Ovary (tissue), 9 donors: ENCODE results near the gene CARMIL3. TPM values are rescaled to one million over a fixed set of nuclear protein-coding genes. Genes with fewer than 3 reads are reported as not detected.

Source experiments
- DNase-seq, 5 donors: peaks; one replicate each; pipeline ENCODE4 v3.0.0-alpha.2; 2019 to 2020
- H3K27ac ChIP-seq, 2 donors: fragments of 200-600 bp; one replicate each; pipeline versions ENCODE4 v1.5.1 to v1.8.0; 2019 to 2022
- H3K27me3 ChIP-seq: fragments of 200-600 bp; one replicate; pipeline ENCODE4 v1.8.0; 2022
- H3K36me3 ChIP-seq: fragments of 200-600 bp; sonication (generic); one replicate; pipeline ENCODE4 v1.5.1; 2019
- H3K4me1 ChIP-seq: one replicate; pipeline ENCODE4 v1.8.1; 2013; ENCODE audit warnings: mild to moderate bottlenecking, moderate library complexity; ENCODE audit not compliant: insufficient read depth
- H3K4me3 ChIP-seq: fragments of 200-600 bp; sonication (generic); one replicate; pipeline ENCODE4 v1.5.1; 2017
- H3K9me3 ChIP-seq, 2 donors: fragments of 200-600 bp in 1 of 2; sonication (generic) in 1 of 2; one replicate each; pipeline versions ENCODE4 v1.5.1 to v1.8.1; 2013 to 2019; ENCODE audit warnings: mild to moderate bottlenecking in 1 of 2, moderate library complexity in 1 of 2
- CTCF ChIP-seq, 3 donors: fragments of 450-650 bp in 2 of 3; fragments of 200-600 bp in 1 of 3; IDR thresholded peaks; one replicate each; pipeline versions ENCODE4 v1.5.1 to v1.8.0; 2016 to 2022; ENCODE audit warnings: antibody characterized with exemption in 3 of 3, mild to moderate bottlenecking in 1 of 3
- EP300 ChIP-seq: sonication (generic); formaldehyde crosslinking; IDR thresholded peaks from one replicate; pipeline ENCODE4 v1.6.1; 2017; ENCODE audit warnings: antibody characterized with exemption
- POLR2A ChIP-seq: fragments of 450-650 bp; IDR thresholded peaks from one replicate; pipeline ENCODE4 v1.6.1; 2017; ENCODE audit warnings: antibody characterized with exemption, mild to moderate bottlenecking, moderate library complexity
- WGBS, 3 donors: extraction: QIAGEN DNeasy Blood & Tissue Kit in 1 of 3; methylation state at CpG; one replicate each; pipeline versions ENCODE4 v1.1.5 to v1.1.7; 2013 to 2017; 5-methylcytosine and 5-hydroxymethylcytosine counted together
- intact Hi-C, 4 donors: fragments of 100-400 bp; cut with DNase I; formaldehyde crosslinking; loops; one replicate each; pipeline versions ENCODE4 v1.11.0 to v1.15.1; 2022 to 2023
- polyA plus RNA-seq, 2 donors: library from polyadenylated mRNA; stranded (reverse); fragments of 200-250 nt in 1 of 2; fragments of 350-450 nt in 1 of 2; fragmentation: Illumina TruSeq in 1 of 2; extraction: RNeasy Lipid Tissue Mini Kit (QIAGEN cat#74804) in 1 of 2; gene quantifications; one replicate each; pipeline ENCODE4 v1.2.3, GENCODE V29; 2013 to 2014
- total RNA-seq, 7 donors: library from RNA; depleted of rRNA in 2 of 7; stranded (reverse); fragments of >200 nt in 2 of 7; fragmentation: NEBNext Ultra II Directional in 3 of 7; extraction: Animal tissue kit (Norgen Biotek cat#: 25700) in 3 of 7; gene quantifications; one replicate each; pipeline versions ENCODE4 v1.1.0 to v1.2.4, GENCODE V29; 2016 to 2023
- donor health status: DM: no; HTN: no; CAD: no; lungs with moderate emphysema.
- donor health status: DM: no; HTN: no; CAD: no.
- donor health status: Bipolar disorder and iron deficiency.
- donor health status: DM: yes; HTN: yes; CAD: no.
- donor health status: DM: no; HTN: no; CAD: no.
- donor health status: DM: yes; HTN: yes; CAD: no.

Gene CARMIL3
- total and polyA plus RNA-seq, 9 donors = 0.08 to 1.3 (median 0.25) TPM; not detected in 1

- intact Hi-C loops = no loop called here
- TF ChIP-seq EP300 (no peak), POLR2A (no peak), CTCF (IDR thresholded peaks at IDR 0.05) (no peak)
- DNase-seq = no peak
Observed at GRCh38 chr14:24074625-24075484, 23.0 kb downstream of the CARMIL3 start.

DNA sequence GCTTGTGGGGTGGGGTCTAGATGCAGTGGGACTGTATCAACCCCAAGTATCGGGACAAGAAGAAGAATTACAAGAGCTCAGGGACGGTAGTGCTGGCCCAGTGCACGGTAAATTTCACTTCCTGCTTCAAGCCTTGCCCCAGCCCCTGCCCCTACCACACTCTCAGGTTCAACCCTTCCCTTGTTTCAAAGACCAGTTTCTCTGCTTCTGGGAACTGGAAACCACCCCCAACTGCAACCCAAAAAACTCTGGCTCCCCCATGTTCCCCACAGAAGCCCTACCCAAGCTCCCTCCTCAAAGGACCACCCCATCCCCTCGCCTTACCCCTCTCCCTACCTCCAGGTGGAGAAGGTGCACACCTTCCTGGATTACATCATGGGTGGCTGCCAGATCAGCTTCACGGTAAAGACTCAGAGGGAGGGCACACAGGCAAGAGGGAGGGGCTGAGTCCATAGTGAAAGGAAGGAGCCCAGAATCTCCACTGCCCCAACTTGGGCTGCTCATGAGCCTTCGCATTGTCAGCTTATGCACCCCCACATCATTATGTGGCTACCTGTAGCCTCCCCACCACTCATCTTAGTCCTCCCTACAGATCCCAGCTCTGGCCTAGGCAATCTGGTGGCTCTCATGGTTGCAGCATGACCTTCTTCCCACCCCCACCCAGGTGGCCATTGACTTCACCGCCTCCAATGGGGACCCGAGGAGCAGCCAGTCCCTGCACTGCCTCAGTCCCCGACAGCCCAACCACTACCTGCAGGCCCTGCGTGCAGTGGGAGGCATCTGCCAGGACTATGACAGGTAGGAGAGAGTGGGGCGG, 23.9 kb downstream of the CARMIL3 start:
- Histone ChIP-seq H3K27me3 (no peaks in the 10 kb centered on the region), H3K4me3 (no peak overlapping the region), H3K4me1 (no peaks in the 10 kb centered on the region), H3K9me3 (no peaks in the 10 kb centered on the region), H3K27ac (no peak overlapping the region), H3K36me3 (no peaks in the 10 kb centered on the region)
- 72 to 77% (median 77%) methylated on average over 11 of the region's 11 CpGs for WGBS, 3 donors
- no peak for DNase-seq
- intact Hi-C loops = no loop called here
- no peak for TF ChIP-seq EP300
- no peak for TF ChIP-seq CTCF (IDR thresholded peaks at IDR 0.05)
- no peak for TF ChIP-seq POLR2A

More at GRCh38 chr14:24074625-24075484, 23.0 kb downstream of the CARMIL3 start:
- Histone ChIP-seq H3K27me3 (no peaks in the 10 kb centered on the region), H3K9me3 (no peaks in the 10 kb centered on the region), H3K27ac (no peak overlapping the region), H3K4me1 (no peaks in the 10 kb centered on the region), H3K4me3 (no peak overlapping the region), H3K36me3 (no peaks in the 10 kb centered on the region)
- WGBS, 3 donors = 61 to 69% (median 63%) methylated on average over 11 of the region's 11 CpGs

GRCh38 chr14:24076302-24076601, 24.4 kb downstream of the CARMIL3 start:
- DNase-seq = no peak
- intact Hi-C loops = no loop called here
- TF ChIP-seq POLR2A (no peak), CTCF (IDR thresholded peaks at IDR 0.05) (no peak), EP300 (no peak)
- no peaks in the 10 kb centered on the region for H3K9me3 ChIP-seq
- no peak overlapping the region for H3K27ac ChIP-seq
- 83 to 90% (median 85%) methylated on average over 10 of the region's 10 CpGs for WGBS, 3 donors
- no peaks in the 10 kb centered on the region for H3K4me1 ChIP-seq
- no peak overlapping the region for H3K4me3 ChIP-seq
- no peaks in the 10 kb centered on the region for H3K27me3 ChIP-seq
- no peaks in the 10 kb centered on the region for H3K36me3 ChIP-seq

- no peaks in the 10 kb centered on the region for H3K27me3 ChIP-seq
- DNase-seq = no peak
- H3K27ac ChIP-seq = no peak overlapping the region
- H3K4me1 ChIP-seq = no peaks in the 10 kb centered on the region
- H3K36me3 ChIP-seq = no peaks in the 10 kb centered on the region
- no peak overlapping the region for H3K4me3 ChIP-seq
- H3K9me3 ChIP-seq = no peaks in the 10 kb centered on the region
- TF ChIP-seq POLR2A (no peak), EP300 (no peak), CTCF (IDR thresholded peaks at IDR 0.05) (no peak)
- WGBS, 3 donors = 85 to 87% (median 87%) methylated on average over 23 of the region's 23 CpGs
- intact Hi-C loops = no loop called here
Observed at GRCh38 chr14:24077086-24077485, 25.3 kb downstream of the CARMIL3 start.
